Stimulated activated memory B cell treated with anti-CD40 and anti-IgM and Interleukin-4, amounts not matched to agents 10 μg/mL and 1 μg/mL and 100 μg/mL, for 72 hours (primary cell): ENCODE data around the gene ZBTB22.

ENCODE experiments used
- ATAC-seq: fragments of 150-1000 bp; cut with Tn5 transposase; 2 replicates; pipeline ENCODE4 v1.10.0; 2021
- H3K27ac Mint-ChIP-seq: one replicate; pipeline ENCODE4 v1.8.0; 2022; ENCODE audit warnings: mild to moderate bottlenecking, mixed read lengths
- H3K27me3 Mint-ChIP-seq: one replicate; pipeline ENCODE4 v1.8.0; 2022; ENCODE audit warnings: mixed read lengths
- H3K36me3 Mint-ChIP-seq: one replicate; pipeline ENCODE4 v1.8.0; 2022; ENCODE audit warnings: mixed read lengths
- H3K4me1 Mint-ChIP-seq: one replicate; pipeline ENCODE4 v1.8.0; 2022; ENCODE audit warnings: mixed read lengths
- H3K4me3 Mint-ChIP-seq: one replicate; pipeline ENCODE4 v1.8.0; 2022; ENCODE audit warnings: mild to moderate bottlenecking, moderate library complexity, mixed read lengths
- H3K9me3 Mint-ChIP-seq: one replicate; pipeline ENCODE4 v1.8.0; 2022; ENCODE audit warnings: mixed read lengths

Gene ZBTB22

GRCh38 chr6:33315793-33316602 lies 1.5 kb downstream of the ZBTB22 start:
- Mint-ChIP-seq H3K4me1 (peaks cover 83% of the 10 kb centered on the region), H3K4me3 (peak overlapping the region; percentile 68), H3K27ac (peak overlapping the region; percentile 97), H3K36me3 (peaks cover 62% of the 10 kb centered on the region), H3K9me3 (no peaks in the 10 kb centered on the region), H3K27me3 (no peaks in the 10 kb centered on the region)
- no peak for ATAC-seq

DNA sequence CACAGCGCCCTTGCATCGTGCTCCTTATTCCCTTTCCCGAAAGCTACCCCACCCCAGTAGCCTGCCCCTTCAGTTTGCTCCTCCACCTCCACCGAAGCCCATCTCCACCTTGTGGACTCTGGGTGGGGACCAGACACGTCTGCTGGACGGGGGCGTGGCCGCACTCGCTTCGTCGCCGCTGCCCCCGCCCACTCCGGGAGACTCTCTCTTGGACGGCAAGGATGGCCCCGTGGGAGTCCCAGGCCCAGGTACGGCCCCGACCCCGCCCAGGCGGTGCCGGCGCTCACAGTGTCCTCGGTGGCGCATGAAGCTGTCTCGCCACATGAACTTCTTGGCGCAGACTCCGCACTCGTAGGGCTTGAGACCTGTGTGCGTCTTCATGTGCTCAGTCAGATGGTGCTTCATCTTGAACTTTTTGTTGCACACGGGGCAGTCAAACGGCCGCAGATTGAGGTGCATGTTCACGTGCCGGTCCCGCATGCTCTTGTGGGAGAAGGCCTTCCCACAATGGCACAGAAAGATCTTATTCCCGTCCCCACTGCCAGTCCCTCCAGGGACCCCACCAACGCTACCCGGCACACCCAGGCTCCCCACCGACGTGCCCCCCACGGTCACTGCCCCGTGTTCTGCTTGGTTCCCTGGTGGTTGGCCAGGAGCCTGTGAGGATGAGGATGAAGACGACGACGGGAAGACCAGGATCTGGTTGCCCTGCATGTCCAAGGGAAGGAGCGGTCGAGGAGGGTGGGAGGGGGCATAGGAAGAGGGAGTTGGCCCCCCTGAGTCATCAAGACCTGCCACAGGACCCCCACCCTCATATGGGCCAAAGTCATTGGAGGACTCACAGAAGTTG lies 2.4 kb downstream of the ZBTB22 start:
- peak; percentile 0 for ATAC-seq
- peak overlapping the region; percentile 100 for H3K4me3 Mint-ChIP-seq
- no peaks in the 10 kb centered on the region for H3K9me3 Mint-ChIP-seq
- no peaks in the 10 kb centered on the region for H3K27me3 Mint-ChIP-seq
- H3K36me3 Mint-ChIP-seq: peaks cover 58% of the 10 kb centered on the region
- peaks cover 83% of the 10 kb centered on the region for H3K4me1 Mint-ChIP-seq
- peak overlapping the region; percentile 97 for H3K27ac Mint-ChIP-seq

- Mint-ChIP-seq H3K27ac (peak overlapping the region; percentile 97), H3K4me1 (peaks cover 79% of the 10 kb centered on the region), H3K4me3 (peak overlapping the region; percentile 100), H3K27me3 (no peaks in the 10 kb centered on the region), H3K36me3 (peaks cover 55% of the 10 kb centered on the region), H3K9me3 (no peaks in the 10 kb centered on the region)
- peak; percentile 63 for ATAC-seq
These were observed 3.0 kb downstream of the ZBTB22 start for GRCh38 chr6:33314515-33314942.

GRCh38 chr6:33313709-33314514 lies 3.6 kb downstream of the ZBTB22 start, which contains the start of gene TAPBP:
TAPBP (minus strand) TSS chr6:33314078; CDS start chr6:33314041, 37 bp downstream.
- Mint-ChIP-seq H3K27ac (peak within 1 kb of the TSS; percentile 97), H3K4me1 (peaks cover 75% of the 10 kb centered on the region), H3K27me3 (no peaks in the 10 kb centered on the region), H3K9me3 (no peaks in the 10 kb centered on the region), H3K36me3 (peaks cover 48% of the 10 kb centered on the region), H3K4me3 (peak within 1 kb of the TSS; percentile 100)
- ATAC-seq: peak; percentile 75

- peak overlapping the region; percentile 97 for H3K27ac Mint-ChIP-seq
- H3K36me3 Mint-ChIP-seq: peaks cover 47% of the 10 kb centered on the region
- ATAC-seq: peak; percentile 35
- H3K4me1 Mint-ChIP-seq: peaks cover 75% of the 10 kb centered on the region
- H3K27me3 Mint-ChIP-seq: no peaks in the 10 kb centered on the region
- peak overlapping the region; percentile 100 for H3K4me3 Mint-ChIP-seq
- H3K9me3 Mint-ChIP-seq: no peaks in the 10 kb centered on the region
These were observed 4.3 kb downstream of the ZBTB22 start for GRCh38 chr6:33313105-33313708.

DNA sequence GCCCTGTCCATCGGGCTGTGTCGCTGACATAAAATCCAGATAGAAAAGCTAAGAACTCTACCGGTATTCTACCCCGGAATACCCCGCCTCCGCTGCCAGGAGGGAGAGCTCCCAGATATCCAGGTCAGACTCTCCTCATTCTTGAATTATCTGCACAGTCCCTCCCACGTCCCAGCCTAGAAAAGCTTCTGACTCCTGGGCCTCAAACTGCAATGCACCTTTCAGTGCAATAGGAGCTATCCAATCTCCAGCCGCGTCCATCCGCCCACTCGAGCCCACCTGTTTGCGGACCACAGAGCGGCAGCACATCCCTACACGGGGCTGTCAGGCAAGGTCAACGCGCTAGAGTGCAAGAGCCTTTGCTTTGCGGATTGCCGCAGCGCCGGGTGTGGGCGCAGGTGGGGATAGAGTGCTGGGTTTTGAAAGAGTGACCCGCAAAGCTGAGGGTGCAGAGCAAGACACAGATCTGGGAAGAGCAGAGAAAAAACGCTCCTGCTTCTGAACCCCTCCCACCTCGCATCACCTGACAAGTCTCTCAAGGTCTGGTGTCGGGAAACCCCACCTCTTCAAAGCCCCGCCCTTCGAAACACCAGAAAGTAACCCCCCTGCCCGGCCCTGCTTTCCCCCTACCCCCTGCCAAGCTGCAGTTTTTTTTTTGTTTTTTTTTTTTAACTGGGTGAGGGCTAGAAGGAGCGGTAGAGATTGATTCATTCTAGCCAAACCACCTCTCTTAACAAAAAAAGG lies 5.0 kb downstream of the ZBTB22 start:
- Mint-ChIP-seq H3K4me1 (peaks cover 71% of the 10 kb centered on the region), H3K27ac (peak overlapping the region; percentile 97), H3K9me3 (no peaks in the 10 kb centered on the region), H3K27me3 (no peaks in the 10 kb centered on the region), H3K4me3 (peak overlapping the region; percentile 100), H3K36me3 (peaks cover 43% of the 10 kb centered on the region)
- ATAC-seq: peak; percentile 61

DNA sequence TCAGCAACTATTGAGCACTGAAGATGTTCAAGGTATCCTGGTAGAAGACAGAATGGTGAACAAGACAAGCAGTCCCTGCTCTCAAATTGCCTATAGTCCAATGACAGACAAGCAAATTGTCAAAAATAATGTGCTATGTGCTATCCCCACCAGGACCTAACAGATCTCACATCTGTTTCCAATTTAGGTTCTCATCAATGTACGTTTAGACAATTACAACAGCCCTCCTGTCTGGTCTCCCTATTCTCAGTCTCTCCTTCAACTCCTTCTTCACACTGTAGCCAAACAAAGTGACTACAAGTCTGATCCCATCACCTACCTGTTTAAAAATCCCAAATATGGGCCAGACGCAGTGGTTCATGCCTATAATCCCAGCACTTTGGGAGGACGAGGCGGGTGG lies 11.2 kb downstream of the ZBTB22 start:
- H3K4me1 Mint-ChIP-seq: peaks cover 64% of the 10 kb centered on the region
- H3K9me3 Mint-ChIP-seq: no peaks in the 10 kb centered on the region
- H3K27ac Mint-ChIP-seq: peak overlapping the region; percentile 62
- H3K27me3 Mint-ChIP-seq: no peaks in the 10 kb centered on the region
- H3K36me3 Mint-ChIP-seq: peaks cover 53% of the 10 kb centered on the region
- no peak overlapping the region for H3K4me3 Mint-ChIP-seq
- ATAC-seq: no peak

GRCh38 chr6:33305052-33305451 lies 12.5 kb downstream of the ZBTB22 start:
- Mint-ChIP-seq H3K4me1 (peaks cover 65% of the 10 kb centered on the region), H3K27ac (peak overlapping the region; percentile 62), H3K36me3 (peaks cover 60% of the 10 kb centered on the region)

DNA sequence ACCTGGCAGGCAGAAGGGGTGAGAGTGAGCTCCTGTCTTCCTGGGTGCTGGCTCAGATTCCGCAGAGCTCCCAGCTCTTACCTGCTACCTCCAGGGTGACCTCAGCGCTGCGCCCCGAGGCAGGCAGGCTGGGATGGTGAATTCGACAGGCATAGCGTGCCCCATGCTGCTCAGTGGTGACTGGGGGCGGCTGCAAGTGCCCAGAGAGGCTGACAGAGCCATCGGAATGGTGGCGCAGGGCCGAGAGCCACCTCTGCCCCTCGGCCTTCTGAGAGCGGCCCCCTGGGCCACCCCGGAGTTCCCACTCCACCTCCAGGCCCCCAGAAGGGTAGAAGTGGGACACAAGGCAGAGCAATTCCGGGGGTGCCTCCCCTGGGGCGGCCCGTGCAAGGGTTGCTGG lies 13.3 kb downstream of the ZBTB22 start:
- Mint-ChIP-seq H3K4me3 (no peak overlapping the region), H3K27ac (peak overlapping the region; percentile 62), H3K27me3 (no peaks in the 10 kb centered on the region), H3K4me1 (peaks cover 71% of the 10 kb centered on the region), H3K9me3 (no peaks in the 10 kb centered on the region), H3K36me3 (peaks cover 67% of the 10 kb centered on the region)
- no peak for ATAC-seq

More at GRCh38 chr6:33305052-33305451, 12.5 kb downstream of the ZBTB22 start:
- ATAC-seq: no peak
- Mint-ChIP-seq H3K9me3 (no peaks in the 10 kb centered on the region), H3K27me3 (no peaks in the 10 kb centered on the region), H3K4me3 (no peak overlapping the region)

GRCh38 chr6:33301877-33302276 lies 15.7 kb downstream of the ZBTB22 start:
- Mint-ChIP-seq H3K4me3 (no peak overlapping the region), H3K9me3 (no peaks in the 10 kb centered on the region), H3K36me3 (peaks cover 60% of the 10 kb centered on the region), H3K27me3 (no peaks in the 10 kb centered on the region), H3K4me1 (peaks cover 80% of the 10 kb centered on the region), H3K27ac (peak overlapping the region; percentile 15)
- no peak for ATAC-seq

DNA sequence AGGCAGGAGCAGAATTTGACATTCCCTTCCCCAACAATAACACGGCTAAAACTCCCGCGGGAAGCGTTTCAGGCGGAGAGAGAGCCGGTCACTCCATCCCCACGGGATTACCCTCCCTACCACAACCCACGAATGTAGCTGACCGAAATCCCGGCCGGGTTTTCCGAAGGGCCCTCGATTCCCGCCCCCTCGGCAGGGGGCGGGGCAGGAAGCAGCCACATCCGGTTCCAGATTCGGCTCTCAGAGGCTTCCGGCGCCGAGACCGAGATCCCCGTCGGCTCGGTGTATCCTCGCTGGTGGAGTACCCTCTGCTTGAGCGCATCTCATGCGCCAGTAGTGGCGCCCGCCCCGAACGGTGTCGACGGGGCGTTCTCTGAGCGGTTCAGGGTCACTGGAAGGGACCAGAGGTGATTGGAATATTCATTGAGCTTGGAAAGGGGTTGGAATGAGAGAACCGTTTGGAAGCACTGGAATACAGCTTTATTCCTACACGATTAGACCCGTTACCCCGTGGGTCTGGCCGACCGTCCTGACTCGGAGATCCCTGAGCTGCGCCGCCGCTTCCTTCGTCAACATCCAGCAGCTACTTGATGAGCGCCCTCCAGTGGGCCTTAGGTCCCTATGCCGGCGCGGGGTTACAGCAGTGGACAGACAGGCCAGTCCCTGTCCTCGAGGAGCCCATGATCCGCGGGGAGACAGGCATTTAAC lies 18.2 kb downstream of the ZBTB22 start:
- Mint-ChIP-seq H3K36me3 (peaks cover 46% of the 10 kb centered on the region), H3K9me3 (no peaks in the 10 kb centered on the region), H3K4me1 (peaks cover 62% of the 10 kb centered on the region), H3K27me3 (no peaks in the 10 kb centered on the region), H3K27ac (peak overlapping the region; percentile 94), H3K4me3 (peak overlapping the region; percentile 99)
- ATAC-seq: peak; percentile 87

DNA sequence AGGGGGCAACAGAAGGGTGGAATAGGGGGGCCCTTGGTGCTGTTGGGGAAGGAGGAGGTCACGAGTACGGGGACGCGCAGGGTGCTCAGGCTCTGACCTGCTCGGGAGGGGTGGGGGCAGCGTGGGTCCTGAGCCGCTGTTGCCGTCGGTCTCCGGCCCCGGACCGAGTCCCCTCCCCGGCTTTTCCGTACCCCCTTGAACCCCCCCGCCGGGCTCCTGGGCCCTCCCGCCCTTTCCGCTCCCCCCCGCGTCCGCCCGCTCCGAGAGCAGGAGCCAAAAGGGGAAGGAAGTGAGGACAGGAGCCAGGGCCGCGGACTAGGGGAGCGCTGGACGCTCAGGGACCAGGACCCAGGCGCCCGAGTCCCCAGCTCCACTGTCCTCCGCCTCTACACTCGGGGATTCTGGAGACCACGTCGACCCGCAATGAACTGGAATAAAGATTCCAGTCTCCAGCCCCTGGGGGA lies 18.7 kb downstream of the ZBTB22 start, which contains the start of gene RGL2:
RGL2 (minus strand) TSS at position 170 of the 464 bp plus-strand sequence. CDS start 332 bp downstream, outside the sequence.
- no peaks in the 10 kb centered on the region for H3K9me3 Mint-ChIP-seq
- peaks cover 56% of the 10 kb centered on the region for H3K4me1 Mint-ChIP-seq
- H3K27ac Mint-ChIP-seq: peak within 1 kb of the TSS; percentile 94
- H3K4me3 Mint-ChIP-seq: peak within 1 kb of the TSS; percentile 99
- no peaks in the 10 kb centered on the region for H3K27me3 Mint-ChIP-seq
- H3K36me3 Mint-ChIP-seq: peaks cover 41% of the 10 kb centered on the region
- ATAC-seq: peak; percentile 67
